AG08395 (cell line): ENCODE measurements around the gene RPS24.
A peak's percentile ranks its signal among the peaks of the same experiment; 100 is the strongest.
"Not testable (repeated sequence)": the region's sequence is repeated elsewhere in the genome, so short reads cannot be mapped to it uniquely, and the experiment has no call there.

Experiments
- DNase-seq: peaks from one replicate; pipeline ENCODE4 v3.0.0; 2012; ENCODE audit warnings: mixed read lengths, low spot score

The RPS24 gene

GRCh38 chr10:78053211-78053868 lies 19.7 kb downstream of the RPS24 start:
- DNase-seq = peak; percentile 87

- no peak for DNase-seq
These were observed 24.9 kb downstream of the RPS24 start for GRCh38 chr10:78058562-78058961.

- no peak for DNase-seq
These were observed 26.4 kb downstream of the RPS24 start for GRCh38 chr10:78059906-78060702.

- DNase-seq = no peak
These were observed 28.6 kb downstream of the RPS24 start for GRCh38 chr10:78062296-78062695.

DNA sequence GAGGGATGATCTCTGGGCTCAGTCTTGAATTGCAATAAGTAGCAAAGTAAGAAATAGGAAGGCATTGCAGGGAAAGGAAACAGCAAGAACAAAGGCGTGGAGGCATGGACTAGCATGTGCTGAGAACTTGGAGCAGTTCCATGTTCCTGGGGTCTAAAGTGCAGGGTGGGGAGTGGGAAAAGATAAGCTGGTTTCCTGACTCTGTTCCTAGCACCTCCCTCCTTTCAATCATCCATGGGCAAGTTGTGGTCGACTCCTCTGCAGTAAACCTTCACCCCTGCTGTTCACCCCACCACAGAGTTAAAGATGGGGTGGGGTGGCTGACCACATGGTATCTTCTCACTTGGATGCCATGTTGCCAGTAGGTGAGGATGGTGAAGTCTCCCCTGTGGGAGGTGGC lies 29.6 kb downstream of the RPS24 start:
- no peak for DNase-seq

GRCh38 chr10:78064919-78065318 lies 31.3 kb downstream of the RPS24 start:
- not testable (repeated sequence) for DNase-seq

DNA sequence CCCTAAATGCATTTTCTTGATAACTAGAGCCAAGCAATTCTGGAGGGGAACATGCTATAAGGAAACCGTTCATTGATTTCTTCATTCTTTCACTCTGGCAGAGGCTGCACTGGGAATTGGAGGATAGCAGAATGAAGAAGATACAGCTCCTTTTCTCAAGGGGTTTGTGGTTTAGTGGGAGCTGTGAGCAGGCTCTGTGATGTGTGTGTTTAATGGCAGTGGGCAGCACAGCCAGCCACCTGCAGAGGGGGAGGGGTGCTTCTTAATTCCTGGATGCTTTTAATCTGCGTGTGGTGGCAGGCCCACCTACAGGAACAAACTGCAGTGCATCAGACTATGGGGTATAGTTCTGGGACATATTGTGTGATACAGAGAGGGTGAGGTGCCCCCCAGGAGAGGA lies 31.9 kb downstream of the RPS24 start:
- no peak for DNase-seq

DNA sequence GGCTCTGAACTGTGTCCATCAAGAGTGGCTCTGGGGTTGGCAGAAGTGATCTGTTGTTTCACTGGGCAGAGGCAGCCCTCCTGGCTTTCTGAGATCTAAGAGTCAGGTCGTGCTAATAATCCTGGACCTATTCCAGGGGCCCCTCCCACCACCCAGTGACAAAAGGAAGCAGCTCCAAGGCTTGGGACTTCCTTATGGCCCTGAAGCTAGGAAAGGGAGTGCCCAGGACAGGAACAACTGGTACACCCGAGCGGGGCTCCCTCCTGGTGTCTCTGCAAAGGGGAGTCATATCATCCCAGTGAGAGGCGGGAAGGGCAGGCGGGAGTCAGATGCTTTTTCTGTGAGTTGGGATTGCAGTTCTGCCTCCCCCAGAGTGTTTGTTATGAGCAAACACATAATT lies 32.3 kb downstream of the RPS24 start:
- no peak for DNase-seq

DNA sequence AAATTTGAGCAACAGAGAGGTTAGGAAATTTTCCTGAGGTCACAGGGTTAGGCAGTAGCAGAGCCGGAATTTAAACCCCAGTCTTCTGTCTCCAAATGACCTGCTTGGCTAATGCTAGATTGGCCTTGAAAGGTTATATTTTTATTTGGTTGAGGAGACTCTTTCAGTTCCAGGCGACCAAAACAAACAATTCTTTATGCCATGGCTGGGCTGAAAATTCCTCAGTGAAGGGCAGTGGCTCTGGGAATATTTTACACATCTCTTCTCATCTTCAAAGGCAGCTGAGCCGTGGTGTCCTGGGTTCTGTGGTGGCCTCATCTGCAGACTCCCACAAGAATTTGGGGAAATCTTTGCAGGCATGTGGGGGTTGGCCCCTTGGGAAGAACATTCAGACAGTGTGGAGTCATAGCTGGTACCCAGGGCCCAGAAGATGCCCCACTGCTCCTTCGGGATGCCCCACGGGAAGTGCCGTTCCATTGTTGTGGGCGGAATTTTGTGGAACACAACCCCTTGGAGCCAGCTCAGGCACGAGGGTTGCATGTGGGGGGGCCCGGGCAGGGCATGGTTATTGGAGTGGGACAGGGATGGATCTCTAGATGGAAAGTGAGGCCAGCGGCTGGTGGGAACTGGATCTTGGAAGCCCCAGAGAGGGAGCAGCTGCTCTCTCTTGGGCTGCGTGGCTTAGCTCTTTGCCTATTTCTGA lies 33.2 kb downstream of the RPS24 start:
- DNase-seq = no peak

- DNase-seq = no peak
These were observed 35.5 kb downstream of the RPS24 start for GRCh38 chr10:78069151-78069550.

GRCh38 chr10:78070064-78070463 lies 36.4 kb downstream of the RPS24 start:
- DNase-seq = not testable (repeated sequence)

- DNase-seq = no peak
These were observed 37.1 kb downstream of the RPS24 start for GRCh38 chr10:78070726-78071125.

GRCh38 chr10:78071140-78071856 lies 37.6 kb downstream of the RPS24 start:
- no peak for DNase-seq

GRCh38 chr10:78071857-78072179 lies 38.2 kb downstream of the RPS24 start:
- DNase-seq = no peak

DNA sequence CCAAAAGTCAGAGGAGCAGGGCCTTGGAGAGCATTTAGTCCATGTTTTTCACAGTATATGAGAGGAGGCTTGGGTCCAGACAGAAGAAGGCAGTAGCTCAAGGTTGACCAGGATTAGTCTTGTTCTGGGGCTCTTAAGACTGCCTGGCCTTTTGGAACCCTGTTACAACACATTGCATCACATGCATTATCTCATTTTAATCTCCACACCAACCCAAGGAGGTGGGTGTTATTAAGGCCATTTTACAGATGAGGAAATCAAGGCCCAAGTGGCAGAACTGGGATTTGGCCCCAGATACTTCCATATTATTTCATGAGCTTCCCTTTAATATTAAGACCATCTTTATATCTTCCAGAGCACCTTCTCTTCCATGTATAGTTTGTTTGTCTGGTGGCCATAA lies 38.8 kb downstream of the RPS24 start:
- no peak for DNase-seq

DNA sequence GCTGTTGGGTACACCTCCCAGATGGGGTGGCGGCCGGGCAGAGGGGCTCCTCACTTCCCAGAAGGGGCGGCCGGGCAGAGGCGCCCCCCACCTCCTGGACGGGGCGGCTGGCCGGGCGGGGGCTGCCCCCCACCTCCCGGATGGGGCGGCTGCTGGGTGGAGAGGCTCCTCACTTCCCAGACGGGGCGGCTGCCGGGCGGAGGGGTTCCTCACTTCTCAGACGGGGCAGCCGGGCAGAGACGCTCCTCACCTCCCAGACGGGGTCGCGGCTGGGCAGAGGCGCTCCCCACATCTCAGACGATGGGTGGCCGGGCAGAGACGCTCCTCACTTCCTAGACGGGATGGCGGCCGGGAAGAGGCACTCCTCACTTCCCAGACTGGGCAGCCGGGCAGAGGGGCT lies 42.1 kb downstream of the RPS24 start:
- not testable (repeated sequence) for DNase-seq

DNA sequence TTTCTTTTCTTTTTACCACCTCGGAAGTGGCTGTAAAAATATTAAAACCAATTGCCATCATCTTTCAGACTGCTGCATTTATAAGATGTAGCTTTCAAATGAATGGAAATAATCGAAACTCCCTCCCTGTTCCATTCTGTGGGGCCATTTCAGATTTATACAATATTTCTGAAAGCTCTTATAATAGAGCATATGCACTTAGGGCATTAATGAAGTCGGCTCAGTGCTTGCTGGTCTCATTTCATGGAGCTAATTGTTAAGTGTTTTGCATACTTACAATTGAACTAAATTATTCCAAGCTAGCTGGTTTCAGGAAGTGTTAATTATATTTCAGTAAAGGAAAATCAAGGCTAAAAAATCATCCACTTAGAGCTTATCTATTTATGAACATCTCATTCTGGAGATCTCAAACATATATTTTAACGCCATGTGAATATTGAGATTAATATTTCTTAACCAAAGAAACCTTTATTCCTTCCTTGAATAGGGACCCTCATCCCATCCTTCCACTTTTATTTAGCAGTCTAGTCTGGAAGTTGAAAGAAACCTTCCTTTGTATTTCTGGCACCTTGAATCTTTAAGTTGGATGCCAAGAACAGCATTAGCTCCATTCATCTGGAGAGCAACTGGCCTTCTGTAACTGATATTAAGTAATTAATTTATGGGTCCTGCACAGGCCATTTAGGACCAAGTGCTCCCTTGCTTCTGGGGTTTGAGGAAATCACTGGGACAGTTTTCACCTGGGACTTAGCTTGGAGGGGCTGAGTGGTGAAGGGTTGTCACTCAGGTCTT lies 45.1 kb downstream of the RPS24 start:
- no peak for DNase-seq

GRCh38 chr10:78079411-78079810 lies 45.7 kb downstream of the RPS24 start:
- DNase-seq = no peak

DNA sequence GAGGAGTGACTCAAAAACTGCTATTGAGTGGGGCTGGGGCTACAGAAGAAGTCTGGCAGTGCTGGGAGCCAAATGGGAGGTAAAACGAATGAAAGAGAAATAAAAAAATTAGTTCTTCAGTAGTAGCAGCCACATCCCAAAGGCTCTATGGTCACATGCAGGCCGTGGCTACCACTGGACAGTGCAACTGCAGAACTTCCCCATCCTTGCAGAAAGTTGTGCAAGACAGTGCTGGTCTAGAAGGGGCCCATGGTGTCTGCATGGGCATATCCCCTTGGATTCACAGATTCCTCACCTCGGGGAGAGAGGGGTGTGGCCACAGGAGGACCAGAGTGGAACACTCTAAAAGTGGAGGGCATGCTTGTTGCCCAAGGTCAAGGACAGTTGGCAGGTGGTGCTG lies 47.6 kb downstream of the RPS24 start:
- DNase-seq = no peak

- no peak for DNase-seq
These were observed 49.0 kb downstream of the RPS24 start for GRCh38 chr10:78082636-78083035.
